Skeletal muscle tissue (tissue), 4 donors: ENCODE data around the gene PAX7. TPM values are rescaled to one million over a fixed set of nuclear protein-coding genes. Genes with fewer than 3 reads are reported as not detected.

Experiments
- H3K27ac ChIP-seq: one replicate; pipeline ENCODE4 v1.7.0; 2013; ENCODE audit warnings: mild to moderate bottlenecking, low read depth, low read length, inconsistent platforms
- H3K27me3 ChIP-seq, 3 donors: one replicate each; pipeline ENCODE4 v1.7.0; 2013; ENCODE audit warnings: low read length in 3 of 3; ENCODE audit not compliant: control insufficient read depth in 3 of 3, insufficient read depth in 3 of 3
- H3K36me3 ChIP-seq, 3 donors: one replicate each; pipeline ENCODE4 v1.7.0; 2013; ENCODE audit warnings: low read length in 3 of 3; ENCODE audit not compliant: control insufficient read depth in 3 of 3, insufficient read depth in 3 of 3
- H3K4me1 ChIP-seq, 3 donors: one replicate each; pipeline ENCODE4 v1.7.0; 2013; ENCODE audit warnings: low read length in 3 of 3, mild to moderate bottlenecking in 3 of 3; ENCODE audit not compliant: control insufficient read depth in 3 of 3, insufficient read depth in 3 of 3
- H3K4me3 ChIP-seq, 3 donors: one replicate each; pipeline ENCODE4 v1.7.0; 2013; ENCODE audit warnings: low read length in 3 of 3
- H3K9ac ChIP-seq, 3 donors: one replicate each; pipeline ENCODE4 v1.7.0; 2013; ENCODE audit warnings: low read length in 3 of 3, mild to moderate bottlenecking in 3 of 3, moderate library complexity in 2 of 3, low read depth in 1 of 3
- H3K9me3 ChIP-seq, 3 donors: one replicate each; pipeline ENCODE4 v1.7.0; 2013; ENCODE audit warnings: low read length in 3 of 3; ENCODE audit not compliant: control insufficient read depth in 3 of 3
- total RNA-seq: library from RNA; depleted of rRNA; stranded (reverse); fragments of >200 nt; gene quantifications from one replicate; pipeline ENCODE4 v1.2.3, GENCODE V29; 2014
- donor health status: Osteomylitis.

Gene PAX7
- total RNA-seq, 1 donor from 2014 or later = 13.0 TPM

DNA sequence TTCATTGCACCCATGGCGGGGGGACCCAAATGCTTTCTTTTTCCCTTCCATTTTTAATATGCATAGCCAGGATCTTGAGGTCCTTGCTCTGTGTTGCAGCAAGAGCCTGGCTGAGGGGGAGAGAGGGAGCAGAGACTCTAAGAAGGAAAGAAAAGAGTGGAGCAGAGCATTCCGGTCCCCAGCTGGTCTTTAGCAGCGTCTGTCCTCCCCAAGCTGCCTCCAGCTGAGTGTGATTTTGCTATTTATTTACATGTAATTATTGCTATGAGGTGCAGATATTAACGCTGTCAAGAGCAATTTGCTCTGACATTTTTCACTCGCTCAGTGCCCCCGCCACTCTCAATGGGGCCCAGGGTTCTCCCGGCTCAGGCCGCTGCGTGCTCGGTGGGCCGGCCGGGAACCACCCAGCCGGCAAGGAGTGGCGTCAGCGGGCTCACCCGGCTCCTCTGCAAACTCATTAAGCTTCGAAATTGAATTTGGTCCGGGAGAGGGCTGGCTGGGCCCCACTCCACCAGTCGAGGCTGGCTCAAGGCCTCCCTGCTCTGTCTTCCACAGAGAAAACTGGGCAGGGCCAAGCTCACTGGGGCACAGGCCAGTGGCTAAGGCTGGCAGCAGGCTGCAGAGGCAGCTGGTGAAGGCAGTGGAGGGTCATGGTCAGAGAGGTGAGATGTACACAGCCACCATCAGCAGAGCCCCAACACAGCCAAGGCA lies 93.2 kb downstream of the PAX7 start:
- peaks cover 53 to 74% (median 72%) of the 10 kb centered on the region in 3 donors for H3K27me3 ChIP-seq
- H3K36me3 ChIP-seq = no peaks in the 10 kb centered on the region
- no peaks in the 10 kb centered on the region for H3K4me1 ChIP-seq
- H3K9me3 ChIP-seq = no peaks in the 10 kb centered on the region
- H3K4me3 ChIP-seq = no peak overlapping the region
- H3K27ac ChIP-seq = no peak overlapping the region
- no peak overlapping the region for H3K9ac ChIP-seq

DNA sequence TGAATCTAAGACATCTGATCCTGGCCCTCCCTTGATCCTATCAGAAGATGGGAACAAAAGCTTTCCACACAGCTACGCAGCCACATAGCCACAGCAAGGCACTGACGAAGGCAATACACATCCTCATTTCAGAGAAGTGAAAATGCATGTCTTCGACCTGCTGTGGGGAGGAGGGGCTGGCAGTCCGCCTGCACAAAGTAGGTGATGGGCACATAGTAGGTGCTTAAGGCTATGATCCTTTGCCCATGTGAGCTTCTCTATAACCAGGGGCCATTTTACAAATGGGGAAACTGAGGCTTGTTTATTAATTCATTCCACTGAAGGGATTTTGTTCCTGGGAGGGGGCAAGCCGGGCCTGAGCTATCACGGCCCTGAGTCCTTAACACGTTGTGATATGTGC lies 94.2 kb downstream of the PAX7 start:
- Histone ChIP-seq H3K27ac (no peak overlapping the region), H3K27me3 (peaks cover 49 to 72% (median 69%) of the 10 kb centered on the region in 3 donors)

DNA sequence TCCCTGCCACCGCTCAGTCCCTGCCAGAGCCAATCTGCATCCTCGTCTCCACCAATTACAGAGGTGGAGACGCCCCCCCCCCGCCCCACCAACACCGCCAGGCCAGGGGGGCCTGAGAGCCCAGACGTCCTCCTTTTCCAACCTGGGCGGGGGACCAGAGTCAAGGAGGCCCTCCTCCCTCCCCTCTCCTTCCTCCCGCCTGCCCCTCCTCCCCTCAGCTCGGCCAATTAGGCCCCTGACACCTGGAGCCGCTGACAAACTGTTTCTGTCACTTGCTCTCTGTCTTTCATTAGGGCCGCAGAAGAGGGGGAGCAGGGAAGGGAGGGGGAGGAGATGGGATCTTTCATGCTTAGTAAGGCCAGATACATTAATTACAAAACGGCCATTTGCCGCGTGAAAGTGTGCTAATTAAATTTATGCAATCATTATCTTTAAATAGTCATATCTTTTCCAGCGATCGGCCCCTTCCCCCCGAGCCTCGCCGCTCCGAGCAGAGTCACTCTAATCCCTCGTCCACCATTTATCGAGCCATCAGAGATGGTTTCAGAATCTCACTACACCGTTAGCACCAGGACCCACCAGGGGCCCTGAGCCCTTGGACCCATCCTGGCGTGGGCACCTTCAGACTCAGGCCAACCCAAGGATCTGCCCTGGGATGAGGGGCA lies 94.7 kb downstream of the PAX7 start:
- H3K27me3 ChIP-seq = peaks cover 44 to 71% (median 63%) of the 10 kb centered on the region in 3 donors
- no peak overlapping the region for H3K27ac ChIP-seq
- no peak overlapping the region for H3K9ac ChIP-seq
- no peaks in the 10 kb centered on the region for H3K36me3 ChIP-seq
- H3K9me3 ChIP-seq = no peaks in the 10 kb centered on the region
- no peak overlapping the region for H3K4me3 ChIP-seq
- no peaks in the 10 kb centered on the region for H3K4me1 ChIP-seq

More for the DNA sequence above, 94.2 kb downstream of the PAX7 start:
- H3K9ac ChIP-seq = no peak overlapping the region
- H3K4me3 ChIP-seq = no peak overlapping the region
- H3K4me1 ChIP-seq = no peaks in the 10 kb centered on the region
- no peaks in the 10 kb centered on the region for H3K9me3 ChIP-seq
- no peaks in the 10 kb centered on the region for H3K36me3 ChIP-seq

DNA sequence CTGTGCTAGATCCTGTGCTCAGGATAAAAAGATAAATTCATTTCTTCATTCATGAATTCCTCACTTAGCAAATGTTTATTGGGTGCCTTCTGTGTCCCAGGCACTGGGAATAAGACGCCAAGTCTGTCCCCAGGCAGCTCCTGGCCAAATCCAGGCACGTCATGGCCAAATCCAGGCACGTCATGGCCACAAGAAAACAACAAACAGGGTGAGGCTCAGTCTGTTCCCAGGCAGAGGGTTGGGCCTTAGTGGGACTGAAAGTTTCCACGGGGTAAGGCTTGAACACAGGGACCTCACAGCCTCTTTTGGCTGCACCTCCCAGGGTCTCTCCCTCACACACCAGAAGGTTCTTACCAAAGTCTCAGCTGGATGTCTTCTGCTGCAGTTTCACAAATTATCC lies 95.7 kb downstream of the PAX7 start:
- H3K9me3 ChIP-seq = no peaks in the 10 kb centered on the region
- H3K9ac ChIP-seq = no peak overlapping the region
- no peaks in the 10 kb centered on the region for H3K4me1 ChIP-seq
- H3K4me3 ChIP-seq = no peak overlapping the region
- H3K27ac ChIP-seq = no peak overlapping the region
- peaks cover 45 to 65% (median 54%) of the 10 kb centered on the region in 3 donors for H3K27me3 ChIP-seq
- no peaks in the 10 kb centered on the region for H3K36me3 ChIP-seq

DNA sequence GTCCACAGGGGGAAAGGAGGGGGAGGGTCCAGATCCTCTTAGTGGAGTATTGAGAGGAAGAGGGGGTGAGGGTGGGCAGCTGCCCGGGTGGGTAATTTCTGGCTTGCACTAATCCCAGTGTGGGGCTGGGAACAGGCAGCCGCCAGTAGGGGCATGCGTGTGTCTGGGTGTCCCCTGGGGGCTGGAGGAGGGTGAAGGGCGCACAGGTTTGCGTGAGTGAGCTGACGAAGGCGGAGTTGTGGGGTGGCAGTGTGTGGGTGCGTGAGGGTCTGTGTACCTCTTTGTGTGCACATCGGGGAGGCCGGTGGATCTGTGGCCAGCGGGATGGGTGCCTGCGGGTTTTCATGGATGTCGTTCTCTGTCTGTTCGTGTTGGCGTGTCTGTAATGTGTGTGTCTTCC lies 97.3 kb downstream of the PAX7 start:
- Histone ChIP-seq H3K9me3 (no peaks in the 10 kb centered on the region), H3K4me1 (no peaks in the 10 kb centered on the region), H3K36me3 (no peaks in the 10 kb centered on the region), H3K27me3 (peaks cover 46 to 65% (median 61%) of the 10 kb centered on the region in 3 donors), H3K9ac (no peak overlapping the region), H3K27ac (no peak overlapping the region), H3K4me3 (no peak overlapping the region)

DNA sequence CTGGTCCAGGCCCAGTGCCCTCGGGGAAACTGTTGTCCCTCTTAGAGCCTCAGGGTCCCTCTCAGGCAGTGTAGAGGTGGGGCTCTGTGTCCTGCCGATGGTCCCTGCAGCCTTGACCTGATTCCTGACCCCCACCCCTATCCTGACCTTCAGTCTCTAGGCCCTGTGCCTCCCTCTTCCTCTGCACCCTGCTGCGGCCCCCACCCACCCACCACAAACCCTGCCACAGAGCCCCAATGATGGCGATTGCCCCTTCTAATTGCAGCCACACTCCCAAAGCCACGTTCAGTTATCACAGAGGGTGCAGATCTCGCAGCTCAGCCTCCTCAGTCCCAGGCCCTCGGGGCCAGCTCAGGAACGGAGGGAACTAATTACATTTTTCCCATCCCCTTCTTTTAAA lies 99.7 kb downstream of the PAX7 start:
- no peak overlapping the region for H3K9ac ChIP-seq
- H3K27me3 ChIP-seq = peaks cover 47 to 77% (median 59%) of the 10 kb centered on the region in 3 donors
- H3K9me3 ChIP-seq = no peaks in the 10 kb centered on the region
- H3K4me1 ChIP-seq = no peaks in the 10 kb centered on the region
- H3K36me3 ChIP-seq = no peaks in the 10 kb centered on the region
- H3K4me3 ChIP-seq = no peak overlapping the region
- no peak overlapping the region for H3K27ac ChIP-seq

DNA sequence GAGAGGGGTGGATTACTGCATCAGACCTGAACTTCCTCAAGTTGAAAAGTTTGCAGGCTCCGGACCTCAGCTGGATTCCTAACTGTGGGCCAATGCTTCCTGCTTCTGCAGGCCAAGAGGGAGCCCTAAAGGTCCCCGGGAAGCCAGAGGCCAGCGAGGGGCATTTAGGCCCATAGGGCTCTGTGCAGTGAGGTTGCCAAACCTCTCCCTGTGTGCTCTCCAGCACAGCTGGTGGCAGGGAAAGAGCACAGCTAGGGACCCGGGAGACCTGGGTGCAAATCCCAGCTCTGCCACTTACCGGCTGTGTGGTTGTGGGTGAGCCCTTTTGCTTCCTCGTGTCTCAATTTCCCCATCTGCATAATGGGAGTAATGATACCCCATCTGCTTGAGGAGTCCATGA lies 100.5 kb downstream of the PAX7 start:
- Histone ChIP-seq H3K9me3 (no peaks in the 10 kb centered on the region), H3K4me3 (no peak overlapping the region), H3K27ac (no peak overlapping the region), H3K4me1 (no peaks in the 10 kb centered on the region), H3K9ac (no peak overlapping the region), H3K27me3 (peaks cover 48 to 76% (median 58%) of the 10 kb centered on the region in 3 donors), H3K36me3 (no peaks in the 10 kb centered on the region)

DNA sequence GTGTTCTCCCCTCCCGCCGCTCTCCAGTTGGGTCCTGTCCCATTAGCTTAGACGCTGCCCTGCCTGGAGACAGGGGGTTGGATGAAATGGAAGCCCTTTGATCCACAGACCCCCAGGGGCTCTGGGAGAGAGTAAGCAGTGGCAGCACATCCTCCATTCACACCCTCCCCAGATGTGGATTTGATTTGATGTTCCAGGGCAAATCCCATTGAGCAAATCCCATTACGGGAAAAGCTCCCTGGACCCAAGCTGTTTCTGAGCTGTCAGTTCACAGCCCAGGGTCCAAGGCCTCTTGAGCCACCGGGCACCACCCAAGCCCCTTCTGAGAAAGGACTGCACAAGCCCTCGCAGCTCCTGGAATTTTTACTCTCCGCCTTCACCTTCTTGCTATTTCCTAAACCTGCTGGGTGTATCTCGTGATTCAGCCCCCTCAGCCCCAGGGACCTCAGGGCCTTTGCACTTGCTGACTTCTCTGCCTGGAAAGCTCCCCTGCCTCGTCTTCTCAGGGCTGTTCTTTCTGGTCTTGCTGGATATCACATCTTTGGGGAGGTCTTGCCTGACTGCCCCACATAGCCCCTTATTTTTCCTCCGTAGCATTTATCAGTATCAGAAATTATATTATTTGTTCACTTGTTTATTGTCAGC lies 101.1 kb downstream of the PAX7 start:
- Histone ChIP-seq H3K36me3 (no peaks in the 10 kb centered on the region), H3K4me1 (no peaks in the 10 kb centered on the region), H3K9me3 (no peaks in the 10 kb centered on the region), H3K4me3 (no peak overlapping the region), H3K27ac (no peak overlapping the region), H3K27me3 (peaks cover 48 to 70% (median 53%) of the 10 kb centered on the region in 3 donors), H3K9ac (no peak overlapping the region)

DNA sequence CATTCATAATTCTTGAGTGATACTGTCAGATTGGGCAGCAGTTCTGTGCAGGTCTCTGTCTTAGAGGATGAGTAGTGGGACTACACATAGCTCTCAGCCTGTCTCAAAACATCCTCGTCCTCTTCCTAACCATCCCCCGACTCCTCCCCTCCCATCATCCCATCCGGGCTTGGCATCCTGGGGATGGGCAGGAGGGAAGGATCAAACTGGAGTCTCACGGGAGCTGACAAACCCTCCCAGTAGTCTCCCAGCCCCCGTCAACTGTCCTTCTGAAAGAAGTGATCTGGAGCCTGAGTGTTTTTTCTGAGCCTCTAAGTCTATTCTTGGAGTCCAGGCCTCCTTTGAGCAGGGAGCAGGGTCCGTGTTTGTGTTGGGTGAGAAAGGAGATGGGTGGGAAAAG lies 102.0 kb downstream of the PAX7 start:
- H3K27me3 ChIP-seq = peaks cover 41 to 72% (median 44%) of the 10 kb centered on the region in 3 donors

DNA sequence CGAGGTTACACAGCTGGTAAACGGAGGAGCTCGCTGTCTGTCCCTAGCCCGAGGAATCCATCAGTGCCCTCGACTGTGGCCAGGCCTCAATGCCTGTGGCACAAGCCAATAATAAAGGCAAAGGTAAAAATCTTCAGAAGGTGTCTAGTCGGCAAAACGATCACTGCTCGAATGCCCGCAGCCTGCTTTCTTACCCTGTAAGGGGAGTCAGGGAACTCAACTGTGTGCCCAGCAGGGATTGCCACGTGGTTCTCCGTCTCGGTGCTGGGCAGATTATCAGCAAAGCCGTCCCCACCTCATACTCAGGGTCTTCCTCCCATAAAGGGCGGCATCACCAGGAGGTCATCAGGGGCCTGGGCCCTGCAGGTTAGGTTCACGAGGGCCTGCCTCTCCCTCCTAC lies 103.4 kb downstream of the PAX7 start:
- no peaks in the 10 kb centered on the region for H3K9me3 ChIP-seq
- no peaks in the 10 kb centered on the region for H3K36me3 ChIP-seq
- no peak overlapping the region for H3K9ac ChIP-seq
- H3K27ac ChIP-seq = no peak overlapping the region
- H3K4me3 ChIP-seq = no peak overlapping the region
- H3K4me1 ChIP-seq = no peaks in the 10 kb centered on the region
- H3K27me3 ChIP-seq = peaks cover 37 to 73% (median 46%) of the 10 kb centered on the region in 3 donors

More for the DNA sequence above, 102.0 kb downstream of the PAX7 start:
- H3K4me3 ChIP-seq = no peak overlapping the region
- H3K36me3 ChIP-seq = no peaks in the 10 kb centered on the region
- H3K9me3 ChIP-seq = no peaks in the 10 kb centered on the region
- H3K4me1 ChIP-seq = no peaks in the 10 kb centered on the region
- no peak overlapping the region for H3K27ac ChIP-seq
- no peak overlapping the region for H3K9ac ChIP-seq
